WTC11 (cell line): ENCODE data around the gene MIX23. TPM values are rescaled to one million over a fixed set of nuclear protein-coding genes. Genes with fewer than 3 reads are reported as not detected.

Experiments used
- ATAC-seq: fragments of 200-7000 bp; cut with Tn5 transposase; 2 replicates; pipeline ENCODE4 v1.10.0; 2021; ENCODE audit warnings: mild to moderate bottlenecking, moderate library complexity
- CTCF ChIA-PET: fragments of 300-600 bp; sonication (Branson Sonifier 250); formaldehyde crosslinking; loops from one replicate; lab custom pipeline; 2021; ENCODE audit warnings: antibody characterized with exemption; lab: Charles Lee
- POLR2A ChIA-PET: fragments of 350-600 bp; sonication (Branson Sonifier 250); formaldehyde crosslinking; loops from one replicate; lab custom pipeline; 2021; ENCODE audit warnings: antibody characterized with exemption; lab: Charles Lee
- DNase-seq: peaks from one replicate; pipeline ENCODE4 v3.0.0; 2021; ENCODE audit warnings: low spot score
- H3K27ac Mint-ChIP-seq: 2 replicates; pipeline ENCODE4 v1.8.0; 2021; ENCODE audit warnings: mixed read lengths
- H3K27me3 Mint-ChIP-seq: 2 replicates; pipeline ENCODE4 v1.8.0; 2021; ENCODE audit warnings: low read depth, mild to moderate bottlenecking, moderate library complexity, mixed read lengths
- H3K36me3 Mint-ChIP-seq: 2 replicates; pipeline ENCODE4 v1.8.0; 2021; ENCODE audit warnings: mixed read lengths
- H3K4me1 Mint-ChIP-seq: 2 replicates; pipeline ENCODE4 v1.8.0; 2022; ENCODE audit warnings: mixed read lengths
- H3K4me3 Mint-ChIP-seq: 2 replicates; pipeline ENCODE4 v1.8.0; 2021; ENCODE audit warnings: mild to moderate bottlenecking, moderate library complexity, mixed read lengths
- H3K9me3 Mint-ChIP-seq: 2 replicates; pipeline ENCODE4 v1.8.0; 2021; ENCODE audit warnings: mixed read lengths
- ATF1 ChIP-seq: sonication (generic); formaldehyde crosslinking; IDR thresholded peaks from 2 replicates; pipeline ENCODE4 v1.8.1; 2023; ENCODE audit warnings: mild to moderate bottlenecking, moderate library complexity, missing genetic modification reagents
- CTCF ChIP-seq: fragments of 200-600 bp; IDR thresholded peaks from 2 replicates; pipeline ENCODE4 v1.8.0; 2022; ENCODE audit warnings: antibody characterized with exemption
- ERG ChIP-seq: fragments of 250-450 bp; sonication (Bioruptor Pico); IDR thresholded peaks from 2 replicates; pipeline ENCODE4 v1.8.0; 2021; ENCODE audit warnings: mild to moderate bottlenecking
- GABPB1 ChIP-seq: sonication (generic); formaldehyde crosslinking; IDR thresholded peaks from 2 replicates; pipeline ENCODE4 v1.8.1; 2023; ENCODE audit warnings: mild to moderate bottlenecking, missing genetic modification reagents
- HMGA2 ChIP-seq: fragments of 250-450 bp; sonication (Bioruptor Pico); IDR thresholded peaks from 2 replicates; pipeline ENCODE4 v1.4.0; 2021; ENCODE audit warnings: mild to moderate bottlenecking, moderate library complexity
- HMGXB4 ChIP-seq: sonication (generic); formaldehyde crosslinking; IDR thresholded peaks from 2 replicates; pipeline ENCODE4 v1.8.1; 2023; ENCODE audit warnings: mild to moderate bottlenecking, moderate library complexity, missing genetic modification reagents
- MYBL2 ChIP-seq: sonication (generic); formaldehyde crosslinking; IDR thresholded peaks from 2 replicates; pipeline ENCODE4 v1.8.1; 2023; ENCODE audit warnings: mild to moderate bottlenecking, moderate library complexity, missing genetic modification reagents
- NFE2L1 ChIP-seq: sonication (generic); formaldehyde crosslinking; IDR thresholded peaks from 2 replicates; pipeline ENCODE4 v1.8.1; 2023; ENCODE audit warnings: missing genetic modification reagents
- NR3C1 ChIP-seq: sonication (generic); formaldehyde crosslinking; conservative IDR thresholded peaks from 2 replicates; pipeline ENCODE4 v1.8.1; 2023; ENCODE audit warnings: low read depth, mild to moderate bottlenecking, missing genetic modification reagents
- OVOL2 ChIP-seq: fragments of 250-450 bp; sonication (Bioruptor Pico); IDR thresholded peaks from 2 replicates; pipeline ENCODE4 v1.9.0; 2021; ENCODE audit warnings: mild to moderate bottlenecking, borderline replicate concordance
- RORB ChIP-seq: fragments of 250-450 bp; sonication (Bioruptor Pico); IDR thresholded peaks from 2 replicates; pipeline ENCODE4 v1.9.0; 2021; ENCODE audit warnings: mild to moderate bottlenecking
- SMAD4 ChIP-seq: sonication (generic); formaldehyde crosslinking; IDR thresholded peaks from 2 replicates; pipeline ENCODE4 v1.8.0; 2022; ENCODE audit warnings: mild to moderate bottlenecking, missing genetic modification reagents
- ZBTB21 ChIP-seq: sonication (generic); formaldehyde crosslinking; IDR thresholded peaks from 2 replicates; pipeline ENCODE4 v1.8.1; 2023; ENCODE audit warnings: mild to moderate bottlenecking, missing genetic modification reagents, borderline replicate concordance
- ZNF232 ChIP-seq: sonication (generic); formaldehyde crosslinking; IDR thresholded peaks from 2 replicates; pipeline ENCODE4 v1.8.0; 2022; ENCODE audit warnings: mild to moderate bottlenecking, missing genetic modification reagents
- ZNF671 ChIP-seq: fragments of 250-450 bp; sonication (Bioruptor Pico); IDR thresholded peaks from 2 replicates; pipeline ENCODE4 v1.8.0; 2021; ENCODE audit warnings: mild to moderate bottlenecking
- total RNA-seq: library from RNA; stranded (reverse); gene quantifications from 3 replicates; pipeline ENCODE4 v1.2.3, GENCODE V29; 2021
- TF ChIP-seq, protein P1 (sequence below): sonication (generic); formaldehyde crosslinking; IDR thresholded peaks from 2 replicates; pipeline ENCODE4 v1.8.1; 2022; ENCODE audit warnings: low read depth, mild to moderate bottlenecking, moderate library complexity, missing genetic modification reagents, borderline replicate concordance
- TF ChIP-seq, protein P2 (sequence below): sonication (generic); formaldehyde crosslinking; IDR thresholded peaks from 2 replicates; pipeline ENCODE4 v1.8.1; 2022; ENCODE audit warnings: mild to moderate bottlenecking, missing genetic modification reagents, moderate library complexity, borderline replicate concordance
- TF ChIP-seq, protein P3 (sequence below): sonication (generic); formaldehyde crosslinking; IDR thresholded peaks from 2 replicates; pipeline ENCODE4 v1.8.0; 2022; ENCODE audit warnings: mild to moderate bottlenecking, missing genetic modification reagents
- TF ChIP-seq, protein P4 (sequence below): fragments of 250-450 bp; sonication (Bioruptor Pico); conservative IDR thresholded peaks from 2 replicates; pipeline ENCODE4 v1.9.0; 2021; ENCODE audit warnings: mild to moderate bottlenecking

MIX23 gene
- total RNA-seq, 1 experiment from 2014 or later: 81.7 TPM

DNA sequence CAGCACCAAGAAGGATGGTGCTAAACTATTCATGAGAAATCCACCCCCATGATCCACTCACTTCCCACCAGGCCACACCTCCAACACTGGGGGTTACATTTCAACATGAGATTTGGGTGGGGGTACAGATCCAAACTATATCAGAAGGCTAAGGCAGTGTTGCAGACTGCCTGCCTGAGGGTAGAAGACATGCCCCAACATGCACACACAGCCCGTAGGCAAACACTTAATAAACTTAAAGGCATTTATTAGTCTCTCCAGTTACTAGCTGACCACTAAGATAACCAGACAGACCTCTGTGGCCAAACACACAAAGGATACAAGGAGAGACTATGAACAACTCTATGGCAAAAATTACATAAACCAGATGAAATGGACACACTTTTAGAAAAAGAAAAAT, 11.1 kb upstream of the MIX23 start (continued):
- TF ChIP-seq HMGXB4 (no peak), RORB (CRISPR knock-in tag) (no peak), ZNF232 (CRISPR knock-in tag) (no peak), GABPB1 (no peak), OVOL2 (CRISPR knock-in tag) (no peak)
- TF ChIP-seq, protein P1, sequence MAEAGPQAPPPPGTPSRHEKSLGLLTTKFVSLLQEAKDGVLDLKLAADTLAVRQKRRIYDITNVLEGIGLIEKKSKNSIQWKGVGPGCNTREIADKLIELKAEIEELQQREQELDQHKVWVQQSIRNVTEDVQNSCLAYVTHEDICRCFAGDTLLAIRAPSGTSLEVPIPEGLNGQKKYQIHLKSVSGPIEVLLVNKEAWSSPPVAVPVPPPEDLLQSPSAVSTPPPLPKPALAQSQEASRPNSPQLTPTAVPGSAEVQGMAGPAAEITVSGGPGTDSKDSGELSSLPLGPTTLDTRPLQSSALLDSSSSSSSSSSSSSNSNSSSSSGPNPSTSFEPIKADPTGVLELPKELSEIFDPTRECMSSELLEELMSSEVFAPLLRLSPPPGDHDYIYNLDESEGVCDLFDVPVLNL (CRISPR knock-in tag): no peak
- TF ChIP-seq, protein P2, sequence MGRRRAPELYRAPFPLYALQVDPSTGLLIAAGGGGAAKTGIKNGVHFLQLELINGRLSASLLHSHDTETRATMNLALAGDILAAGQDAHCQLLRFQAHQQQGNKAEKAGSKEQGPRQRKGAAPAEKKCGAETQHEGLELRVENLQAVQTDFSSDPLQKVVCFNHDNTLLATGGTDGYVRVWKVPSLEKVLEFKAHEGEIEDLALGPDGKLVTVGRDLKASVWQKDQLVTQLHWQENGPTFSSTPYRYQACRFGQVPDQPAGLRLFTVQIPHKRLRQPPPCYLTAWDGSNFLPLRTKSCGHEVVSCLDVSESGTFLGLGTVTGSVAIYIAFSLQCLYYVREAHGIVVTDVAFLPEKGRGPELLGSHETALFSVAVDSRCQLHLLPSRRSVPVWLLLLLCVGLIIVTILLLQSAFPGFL: no peak

DNA sequence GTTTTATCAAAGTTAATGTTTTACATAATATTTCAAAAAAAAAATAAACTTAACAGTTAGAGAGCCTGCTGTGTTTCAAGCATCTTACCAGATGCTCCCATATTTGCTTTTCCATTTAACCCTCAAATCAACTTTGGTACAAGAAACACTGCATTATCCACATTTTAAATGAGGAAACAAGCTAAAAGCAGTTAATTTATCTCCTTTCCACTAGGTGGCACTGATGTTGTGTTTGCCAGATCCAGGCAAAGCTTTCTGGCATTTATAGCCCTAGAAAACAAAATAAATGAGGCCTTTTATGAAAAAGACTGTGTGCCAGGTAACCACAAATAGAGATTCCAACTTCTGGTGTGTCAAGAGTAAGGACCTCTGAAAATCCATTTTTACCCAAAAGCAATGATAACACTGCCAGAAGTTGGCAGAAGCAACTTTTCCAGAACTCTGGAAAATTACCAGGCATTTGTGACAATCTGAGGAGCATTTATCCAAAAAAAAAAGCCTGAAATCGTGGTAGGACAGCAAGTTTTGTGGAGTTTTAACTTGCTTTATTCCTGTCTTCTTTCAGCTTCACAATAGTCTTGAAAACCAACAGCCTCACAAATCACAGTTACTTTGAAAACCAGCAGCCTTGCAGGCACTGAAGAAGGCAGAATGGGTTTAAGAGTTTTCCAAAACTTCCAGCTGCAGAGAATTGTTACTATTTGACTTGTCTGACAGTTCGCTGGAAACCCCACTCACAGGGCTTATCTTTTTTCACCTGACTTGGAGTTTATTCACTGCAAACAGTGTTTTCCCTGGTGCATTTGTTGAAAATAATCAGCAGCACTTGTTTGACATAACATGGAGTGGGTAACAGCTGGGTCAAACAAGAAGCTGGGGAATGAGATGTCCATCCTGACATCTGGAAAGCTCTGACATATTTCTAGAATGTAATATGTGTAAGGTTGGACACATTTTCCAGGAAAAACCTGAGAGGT, 10.1 kb upstream of the MIX23 start:
- Mint-ChIP-seq H3K36me3 (peaks cover 12% of the 10 kb centered on the region), H3K4me1 (peaks cover 19% of the 10 kb centered on the region), H3K27me3 (no peaks in the 10 kb centered on the region), H3K9me3 (no peaks in the 10 kb centered on the region), H3K27ac (no peak overlapping the region), H3K4me3 (no peak overlapping the region)
- CTCF ChIA-PET: interaction anchor here (0.6 to 1.8 kb wide), 17 partner anchors 9 to 401 kb away, joined by 3 to 40 read pairs (median 4); partner anchors contain the start of genes FAM162A, HSPBAP1, MIX23 and PARP14
- TF ChIP-seq CTCF: peak; percentile 50; the same call in 1 of the 2 replicates
- TF ChIP-seq ATF1 (CRISPR knock-in tag): no peak
- no peak for TF ChIP-seq HMGA2 (CRISPR knock-in tag)
- POLR2A ChIA-PET: interaction anchor here (0.7 to 1.1 kb wide), 3 partner anchors 9 to 30 kb away, joined by 3 read pairs; partner anchors contain the start of genes FAM162A and WDR5B
- DNase-seq: no peak
- ATAC-seq: no peak; the same call in 1 of the 2 replicates

DNA sequence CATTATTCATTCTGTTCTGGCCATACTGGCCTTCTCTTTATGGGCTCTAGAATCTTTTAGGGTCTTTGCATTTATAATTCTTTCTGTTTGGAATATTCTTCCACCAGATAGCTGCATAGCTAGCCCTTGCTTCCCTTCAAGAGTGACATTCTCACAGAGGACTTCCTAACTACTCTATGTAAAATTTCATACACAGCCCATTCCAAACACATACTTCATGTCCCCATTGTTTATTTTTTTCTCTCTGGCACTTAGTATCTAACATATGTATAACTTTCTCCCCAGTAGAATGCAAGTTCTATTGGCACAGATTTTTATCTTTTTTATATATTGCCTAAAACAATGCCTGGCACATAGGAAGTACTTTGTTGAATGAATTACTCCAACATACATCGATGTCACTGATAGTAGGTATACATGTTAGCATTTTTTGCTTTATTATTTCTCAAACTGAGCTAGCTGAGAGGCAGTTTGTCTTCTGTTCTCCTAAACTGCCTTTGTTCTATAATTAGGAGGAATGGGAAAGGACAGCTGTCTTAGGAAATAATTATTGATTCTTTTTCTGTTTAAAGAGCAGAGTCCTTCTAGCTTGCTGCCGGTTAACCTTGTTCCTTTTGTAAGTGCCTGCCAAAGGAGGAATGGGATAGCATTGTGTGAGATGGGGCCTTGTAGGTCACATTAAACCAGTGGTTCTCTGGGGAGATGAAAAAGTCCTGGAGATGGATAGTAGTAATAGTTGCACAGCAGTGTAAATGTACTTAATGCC, 8.8 kb upstream of the MIX23 start:
- Mint-ChIP-seq H3K27ac (no peak overlapping the region), H3K36me3 (peaks cover 25% of the 10 kb centered on the region), H3K4me3 (no peak overlapping the region), H3K4me1 (peaks cover 28% of the 10 kb centered on the region), H3K9me3 (no peaks in the 10 kb centered on the region), H3K27me3 (no peaks in the 10 kb centered on the region)
- ATAC-seq (no peak), DNase-seq (no peak)
- CTCF ChIA-PET: interaction anchor here (0.7 to 1.0 kb wide), 2 partner anchors 8 to 100 kb away, joined by 3 read pairs; partner anchors contain the start of gene FAM162A
- POLR2A ChIA-PET: no interaction called here
- TF ChIP-seq, protein P3, sequence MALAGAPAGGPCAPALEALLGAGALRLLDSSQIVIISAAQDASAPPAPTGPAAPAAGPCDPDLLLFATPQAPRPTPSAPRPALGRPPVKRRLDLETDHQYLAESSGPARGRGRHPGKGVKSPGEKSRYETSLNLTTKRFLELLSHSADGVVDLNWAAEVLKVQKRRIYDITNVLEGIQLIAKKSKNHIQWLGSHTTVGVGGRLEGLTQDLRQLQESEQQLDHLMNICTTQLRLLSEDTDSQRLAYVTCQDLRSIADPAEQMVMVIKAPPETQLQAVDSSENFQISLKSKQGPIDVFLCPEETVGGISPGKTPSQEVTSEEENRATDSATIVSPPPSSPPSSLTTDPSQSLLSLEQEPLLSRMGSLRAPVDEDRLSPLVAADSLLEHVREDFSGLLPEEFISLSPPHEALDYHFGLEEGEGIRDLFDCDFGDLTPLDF (CRISPR knock-in tag): no peak
- TF ChIP-seq RORB (CRISPR knock-in tag) (no peak), ZBTB21 (no peak), ERG (CRISPR knock-in tag) (no peak), NR3C1 (CRISPR knock-in tag) (no peak), ZNF671 (CRISPR knock-in tag) (no peak), MYBL2 (no peak), SMAD4 (CRISPR knock-in tag) (no peak), GABPB1 (no peak), NFE2L1 (no peak)
- TF ChIP-seq, protein P4, sequence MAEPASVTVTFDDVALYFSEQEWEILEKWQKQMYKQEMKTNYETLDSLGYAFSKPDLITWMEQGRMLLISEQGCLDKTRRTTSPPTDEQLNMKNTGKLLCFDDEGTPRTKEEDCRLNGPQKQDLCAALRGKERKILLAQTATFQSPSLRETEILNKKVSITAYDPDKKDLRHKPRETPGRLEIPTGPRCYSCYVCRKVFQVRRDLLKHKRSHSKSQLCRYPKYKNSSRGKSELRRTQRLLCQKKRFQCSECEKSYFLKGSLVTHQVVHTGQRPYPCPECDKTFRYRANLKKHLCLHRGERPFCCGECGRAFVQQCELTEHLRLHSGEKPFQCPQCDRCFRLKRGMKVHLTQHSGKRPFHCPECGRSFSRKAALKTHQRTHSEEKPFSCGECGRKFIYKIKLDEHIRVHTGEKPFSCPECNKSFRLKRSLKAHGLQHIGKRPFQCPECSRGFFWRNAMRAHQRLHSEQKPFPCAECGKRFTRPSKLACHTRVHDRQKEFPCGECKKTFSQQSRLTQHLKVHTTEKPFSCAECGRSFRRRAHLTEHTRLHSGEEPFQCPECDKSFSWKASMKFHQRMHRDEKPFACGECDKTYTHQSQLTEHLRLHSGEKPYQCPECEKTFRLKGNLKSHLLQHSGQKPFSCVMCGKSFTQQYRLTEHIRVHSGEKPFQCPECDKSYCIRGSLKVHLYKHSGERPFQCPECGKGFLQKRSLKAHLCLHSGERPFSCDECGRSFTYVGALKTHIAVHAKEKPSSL (CRISPR knock-in tag): no peak
